Astrocyte of the cerebellum (primary cell): ENCODE results near the gene CBY1.
"Not testable (repeated sequence)": the region's sequence is repeated elsewhere in the genome, so short reads cannot be mapped to it uniquely, and the experiment has no call there.

Experiments
- DNase-seq: peaks from one replicate; pipeline ENCODE4 v3.0.0-alpha.2; 2011; ENCODE audit warnings: low read depth
- H3K4me3 ChIP-seq: 2 replicates; pipeline ENCODE4 v1.5.1; 2011; ENCODE audit warnings: mild to moderate bottlenecking, low read depth, low read length, moderate library complexity
- CTCF ChIP-seq: IDR thresholded peaks from 2 replicates; pipeline ENCODE4 v1.5.1; 2012; ENCODE audit warnings: low read length, low read depth, moderate library complexity, mild to moderate bottlenecking; ENCODE audit errors: missing control alignments
- in situ Hi-C: cut with HindIII; loops from 2 replicates; pipeline ENCODE4 v1.10.0; 2017; ENCODE audit warnings: low sequenced_read_pairs

Gene CBY1

GRCh38 chr22:38629108-38629507, 27.3 kb upstream of the CBY1 start:
- DNase-seq, result no peak
- in situ Hi-C loops, result no loop called here
- H3K4me3 ChIP-seq, result no peak overlapping the region
- TF ChIP-seq CTCF, result no peak

DNA sequence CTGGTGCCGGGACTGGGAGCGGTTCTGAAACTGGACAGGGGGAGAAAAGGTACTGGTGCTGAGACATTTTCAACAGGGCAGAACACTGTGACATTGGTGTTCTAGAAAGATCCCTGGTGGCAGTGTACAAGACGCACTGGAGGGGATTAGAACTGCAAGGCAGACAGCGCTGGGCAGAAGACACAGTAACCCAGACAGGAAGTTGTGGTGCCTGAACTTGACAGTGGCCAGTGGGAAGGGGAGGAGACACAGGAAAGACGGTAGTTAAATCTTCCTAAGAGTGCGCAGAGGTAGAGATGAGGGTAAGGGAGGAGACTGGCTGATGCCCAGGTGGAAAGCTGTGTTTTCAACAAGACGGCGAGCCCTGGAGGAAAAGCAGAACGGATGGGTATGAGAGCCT, 24.7 kb upstream of the CBY1 start:
- no peak for DNase-seq
- no peak for TF ChIP-seq CTCF
- H3K4me3 ChIP-seq, result no peak overlapping the region
- in situ Hi-C loops, result no loop called here

DNA sequence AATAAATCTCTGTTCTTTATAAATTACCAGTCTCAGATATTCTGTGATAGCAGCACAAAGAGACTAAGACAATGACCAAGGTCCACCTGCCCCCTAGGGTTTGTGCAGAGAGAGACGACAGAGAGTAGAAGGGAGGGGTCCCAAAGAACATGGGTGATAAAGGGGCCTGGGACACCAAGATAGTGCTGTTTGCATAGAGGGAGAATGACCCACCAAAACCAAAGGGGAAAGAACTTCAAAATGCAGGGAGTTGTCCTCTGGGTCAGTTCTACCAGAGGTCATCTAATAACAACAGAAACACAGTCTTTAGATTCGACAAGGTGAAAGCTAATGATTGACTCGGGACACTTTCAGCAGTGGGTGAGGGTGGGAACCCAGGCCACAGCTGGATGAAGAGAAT, 23.9 kb upstream of the CBY1 start:
- no peak for TF ChIP-seq CTCF
- in situ Hi-C loops, result no loop called here
- no peak for DNase-seq
- no peak overlapping the region for H3K4me3 ChIP-seq

DNA sequence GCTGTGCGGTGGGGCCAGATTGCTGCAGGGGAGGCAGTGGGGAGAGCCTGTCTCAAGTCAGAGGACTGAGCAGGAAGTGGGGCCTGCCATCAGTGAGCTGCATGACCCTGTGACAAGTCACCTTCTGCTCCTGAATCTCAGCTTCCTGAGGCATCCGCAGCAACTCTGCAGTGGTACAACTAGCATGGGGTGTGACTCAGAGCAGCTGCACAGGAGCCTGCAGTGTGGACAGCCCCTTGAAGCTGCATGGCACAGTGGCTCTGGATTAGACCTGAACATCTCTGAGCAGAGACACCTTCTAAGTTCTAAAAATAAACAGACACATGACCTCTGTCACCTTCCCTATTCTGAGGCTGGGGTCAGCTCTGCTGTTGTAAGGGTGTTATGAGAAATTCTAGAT, 18.2 kb upstream of the CBY1 start:
- H3K4me3 ChIP-seq, result no peak overlapping the region
- in situ Hi-C loops, result no loop called here
- DNase-seq, result no peak
- TF ChIP-seq CTCF, result no peak

DNA sequence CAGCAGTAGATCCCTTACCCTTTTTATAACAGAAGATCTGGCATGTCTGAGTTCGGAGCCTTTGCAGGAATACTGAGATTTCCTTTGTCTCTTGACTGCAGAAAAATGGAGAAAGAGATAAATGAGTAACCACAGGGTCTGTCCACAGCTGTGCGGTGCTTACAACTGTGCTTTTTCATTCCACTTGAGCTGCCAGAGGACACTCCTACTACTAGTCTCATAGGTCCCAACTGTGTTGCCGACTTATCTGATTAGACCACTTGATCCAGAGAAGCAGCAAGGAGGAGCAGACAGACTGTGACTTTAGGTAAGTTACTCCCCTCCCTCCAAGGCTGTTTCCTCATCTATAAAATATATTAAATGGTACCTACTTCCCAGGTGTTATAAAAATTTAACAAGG, 17.7 kb upstream of the CBY1 start:
- no peak overlapping the region for H3K4me3 ChIP-seq
- in situ Hi-C loops, result no loop called here
- no peak for DNase-seq
- no peak for TF ChIP-seq CTCF

- no peak for DNase-seq
- no peak overlapping the region for H3K4me3 ChIP-seq
- TF ChIP-seq CTCF, result no peak
- in situ Hi-C loops, result no loop called here
These were observed 14.9 kb upstream of the CBY1 start for GRCh38 chr22:38641476-38642040.

DNA sequence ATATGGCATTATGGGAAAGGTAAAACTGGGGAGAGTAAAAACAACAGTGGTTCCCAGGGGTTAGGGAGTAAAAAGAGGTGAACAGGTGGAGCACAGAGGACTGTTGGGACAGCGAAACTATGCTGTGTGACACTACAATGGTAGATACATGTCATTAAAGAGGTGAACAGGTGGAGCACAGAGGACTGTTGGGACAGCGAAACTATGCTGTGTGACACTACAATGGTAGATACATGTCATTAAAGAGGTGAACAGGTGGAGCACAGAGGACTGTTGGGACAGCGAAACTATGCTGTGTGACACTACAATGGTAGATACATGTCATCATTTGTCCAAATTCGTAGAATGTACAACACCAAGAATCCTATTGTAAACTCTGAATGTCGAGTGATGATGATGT, 12.2 kb upstream of the CBY1 start:
- H3K4me3 ChIP-seq, DNase-seq, in situ Hi-C loops: not testable (repeated sequence)
